ENCODE results near the gene NFIA.

DNA sequence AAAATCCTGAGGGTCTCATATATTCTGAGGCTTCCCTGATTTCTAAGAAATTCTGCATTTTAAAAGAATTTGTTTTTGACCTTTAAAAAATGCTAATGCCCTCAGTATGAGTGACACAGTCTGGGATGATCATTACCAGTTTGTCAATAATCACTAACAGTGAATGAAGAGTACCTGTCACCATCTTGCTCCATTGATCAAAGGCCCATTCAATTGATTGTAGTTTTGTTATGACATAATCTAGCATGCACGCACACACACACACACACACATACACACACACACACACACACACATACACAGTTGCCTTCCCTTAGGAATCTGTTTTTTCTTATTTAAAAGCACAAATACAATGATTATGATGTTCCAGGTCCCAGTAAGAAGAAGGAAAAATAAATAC is 250.4 kb downstream of the NFIA start:
- TF ChIP-seq EP300 (IDR thresholded peaks at IDR 0.05) (no peak), POLR2AphosphoS5 (IDR thresholded peaks at IDR 0.05) (no peak)
- TF ChIP-seq, protein P1, sequence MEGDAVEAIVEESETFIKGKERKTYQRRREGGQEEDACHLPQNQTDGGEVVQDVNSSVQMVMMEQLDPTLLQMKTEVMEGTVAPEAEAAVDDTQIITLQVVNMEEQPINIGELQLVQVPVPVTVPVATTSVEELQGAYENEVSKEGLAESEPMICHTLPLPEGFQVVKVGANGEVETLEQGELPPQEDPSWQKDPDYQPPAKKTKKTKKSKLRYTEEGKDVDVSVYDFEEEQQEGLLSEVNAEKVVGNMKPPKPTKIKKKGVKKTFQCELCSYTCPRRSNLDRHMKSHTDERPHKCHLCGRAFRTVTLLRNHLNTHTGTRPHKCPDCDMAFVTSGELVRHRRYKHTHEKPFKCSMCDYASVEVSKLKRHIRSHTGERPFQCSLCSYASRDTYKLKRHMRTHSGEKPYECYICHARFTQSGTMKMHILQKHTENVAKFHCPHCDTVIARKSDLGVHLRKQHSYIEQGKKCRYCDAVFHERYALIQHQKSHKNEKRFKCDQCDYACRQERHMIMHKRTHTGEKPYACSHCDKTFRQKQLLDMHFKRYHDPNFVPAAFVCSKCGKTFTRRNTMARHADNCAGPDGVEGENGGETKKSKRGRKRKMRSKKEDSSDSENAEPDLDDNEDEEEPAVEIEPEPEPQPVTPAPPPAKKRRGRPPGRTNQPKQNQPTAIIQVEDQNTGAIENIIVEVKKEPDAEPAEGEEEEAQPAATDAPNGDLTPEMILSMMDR (IDR thresholded peaks at IDR 0.05): no peak
